ENCODE results near the gene LRRC52.

LRRC52 gene, protein sequence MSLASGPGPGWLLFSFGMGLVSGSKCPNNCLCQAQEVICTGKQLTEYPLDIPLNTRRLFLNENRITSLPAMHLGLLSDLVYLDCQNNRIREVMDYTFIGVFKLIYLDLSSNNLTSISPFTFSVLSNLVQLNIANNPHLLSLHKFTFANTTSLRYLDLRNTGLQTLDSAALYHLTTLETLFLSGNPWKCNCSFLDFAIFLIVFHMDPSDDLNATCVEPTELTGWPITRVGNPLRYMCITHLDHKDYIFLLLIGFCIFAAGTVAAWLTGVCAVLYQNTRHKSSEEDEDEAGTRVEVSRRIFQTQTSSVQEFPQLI

DNA sequence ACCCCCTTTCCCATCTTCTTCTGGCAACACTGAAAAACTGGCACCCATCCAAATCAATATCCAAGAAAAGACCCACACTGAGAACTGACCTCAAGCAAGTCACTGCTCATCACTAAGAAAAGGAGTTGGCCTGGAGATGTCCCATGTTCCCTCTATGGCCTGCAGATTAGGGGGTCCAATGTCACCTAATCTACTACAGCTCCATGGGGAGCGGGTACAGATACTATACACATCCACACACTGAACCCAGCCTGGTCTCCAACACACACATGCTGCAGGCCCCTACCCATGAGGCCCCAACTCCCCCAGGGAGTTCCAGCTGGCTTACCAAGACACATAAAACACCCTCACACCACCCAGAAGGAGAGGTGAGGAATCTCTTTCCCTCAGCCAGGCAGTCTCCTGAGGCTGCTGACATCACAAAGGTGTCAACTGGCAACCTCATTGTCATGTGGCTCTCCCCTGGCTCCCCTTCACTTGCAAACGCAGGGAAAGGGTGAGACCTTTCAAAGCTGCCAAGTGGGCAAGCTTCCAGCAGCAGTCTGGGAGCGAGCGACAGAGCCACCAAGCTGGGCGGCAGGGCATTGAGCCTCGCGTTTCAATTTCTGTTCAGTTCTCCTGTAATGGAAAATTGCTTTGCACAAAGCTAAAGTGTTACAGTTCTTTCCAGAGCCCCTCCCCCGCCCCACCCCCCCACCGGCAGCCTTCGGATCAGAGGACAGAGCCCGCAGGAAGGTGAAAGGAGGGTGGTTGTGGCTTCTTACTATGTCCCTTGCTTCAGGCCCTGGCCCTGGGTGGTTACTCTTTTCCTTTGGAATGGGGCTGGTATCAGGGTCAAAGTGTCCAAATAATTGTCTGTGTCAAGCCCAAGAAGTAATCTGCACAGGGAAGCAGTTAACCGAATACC lies at the start of gene LRRC52:
Gene LRRC52 (plus strand): TSS at position 469 of the 907 bp plus-strand sequence. CDS start 297 bp downstream, at position 766.
- no peak for DNase-seq

DNA sequence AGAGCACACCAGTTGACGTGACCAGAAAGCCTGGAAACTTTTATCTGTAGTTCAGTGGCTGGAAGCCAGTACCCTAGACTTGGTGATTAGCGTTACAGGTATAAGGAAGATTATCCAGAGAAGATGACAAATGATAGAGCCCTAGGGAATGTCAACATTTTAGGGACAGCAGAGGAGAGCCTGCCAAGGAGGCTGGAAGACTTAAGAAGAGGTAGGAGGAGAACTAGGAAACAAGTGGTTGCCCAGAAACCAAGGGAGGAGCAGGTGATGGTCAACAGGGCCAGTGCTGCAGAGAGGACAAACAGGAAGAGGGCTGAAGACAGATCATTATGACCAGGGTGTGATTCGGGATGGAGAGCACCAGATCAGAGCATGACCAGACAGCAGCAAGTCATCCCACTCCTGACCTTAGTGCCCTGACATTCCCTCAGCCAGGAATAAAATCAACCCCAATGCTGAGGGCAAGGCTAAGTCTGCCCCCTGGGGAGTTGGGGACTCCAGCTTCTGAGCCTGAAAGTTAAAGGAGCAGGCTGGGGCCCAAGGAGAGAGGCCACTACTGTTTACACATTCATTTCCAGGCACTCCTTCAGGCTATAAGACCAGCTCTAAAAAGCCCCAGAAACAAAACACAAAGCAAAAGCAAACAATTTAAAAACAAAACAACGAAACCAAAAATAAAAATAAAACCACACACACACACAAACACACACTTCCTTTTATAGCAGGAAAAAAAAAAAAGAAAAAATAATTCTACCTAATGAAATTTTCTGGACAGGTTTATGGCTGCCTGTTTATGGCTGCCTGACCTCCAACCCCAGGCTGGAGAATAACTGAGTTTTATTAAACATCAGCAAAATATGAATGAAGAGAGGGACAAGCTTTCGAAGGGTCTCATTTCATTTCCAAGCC lies 48.6 kb upstream of the LRRC52 start:
- DNase-seq = no peak

DNA sequence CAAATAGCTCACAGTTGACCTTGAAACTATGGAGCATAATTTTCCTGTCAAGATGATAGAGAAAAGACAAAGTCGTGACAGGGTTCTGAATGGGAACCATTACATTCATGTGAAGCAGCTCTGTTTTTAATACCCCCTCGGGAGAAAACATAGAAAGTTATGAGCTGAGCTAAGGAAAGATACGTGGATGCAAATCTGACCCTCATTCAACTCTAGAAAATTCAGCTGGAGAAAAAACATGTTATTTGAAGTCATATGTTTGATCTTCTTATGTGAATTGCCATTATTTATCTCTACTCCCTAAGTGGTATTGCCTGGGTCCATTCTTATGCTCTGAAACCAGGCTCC lies 48.0 kb upstream of the LRRC52 start:
- no peak for DNase-seq

DNA sequence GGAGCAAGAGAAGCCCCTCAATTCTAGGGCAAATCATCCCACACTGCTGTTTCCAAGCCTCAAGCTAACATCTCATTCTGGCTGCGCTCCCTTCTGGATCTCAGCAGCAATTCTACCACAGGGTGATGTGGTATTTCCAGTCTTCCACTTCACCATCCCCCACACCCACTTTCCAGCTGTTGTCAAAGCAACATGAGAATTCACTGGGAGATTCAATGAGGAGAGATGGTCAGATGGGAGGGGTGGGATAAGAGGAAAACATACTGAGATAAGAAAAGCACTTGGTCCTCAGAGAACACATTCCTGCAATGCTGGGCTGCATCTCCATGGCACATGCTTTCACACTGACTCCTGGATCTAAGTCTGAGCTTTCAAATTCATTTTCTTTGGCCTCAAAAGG lies 47.3 kb upstream of the LRRC52 start:
- DNase-seq = no peak

DNA sequence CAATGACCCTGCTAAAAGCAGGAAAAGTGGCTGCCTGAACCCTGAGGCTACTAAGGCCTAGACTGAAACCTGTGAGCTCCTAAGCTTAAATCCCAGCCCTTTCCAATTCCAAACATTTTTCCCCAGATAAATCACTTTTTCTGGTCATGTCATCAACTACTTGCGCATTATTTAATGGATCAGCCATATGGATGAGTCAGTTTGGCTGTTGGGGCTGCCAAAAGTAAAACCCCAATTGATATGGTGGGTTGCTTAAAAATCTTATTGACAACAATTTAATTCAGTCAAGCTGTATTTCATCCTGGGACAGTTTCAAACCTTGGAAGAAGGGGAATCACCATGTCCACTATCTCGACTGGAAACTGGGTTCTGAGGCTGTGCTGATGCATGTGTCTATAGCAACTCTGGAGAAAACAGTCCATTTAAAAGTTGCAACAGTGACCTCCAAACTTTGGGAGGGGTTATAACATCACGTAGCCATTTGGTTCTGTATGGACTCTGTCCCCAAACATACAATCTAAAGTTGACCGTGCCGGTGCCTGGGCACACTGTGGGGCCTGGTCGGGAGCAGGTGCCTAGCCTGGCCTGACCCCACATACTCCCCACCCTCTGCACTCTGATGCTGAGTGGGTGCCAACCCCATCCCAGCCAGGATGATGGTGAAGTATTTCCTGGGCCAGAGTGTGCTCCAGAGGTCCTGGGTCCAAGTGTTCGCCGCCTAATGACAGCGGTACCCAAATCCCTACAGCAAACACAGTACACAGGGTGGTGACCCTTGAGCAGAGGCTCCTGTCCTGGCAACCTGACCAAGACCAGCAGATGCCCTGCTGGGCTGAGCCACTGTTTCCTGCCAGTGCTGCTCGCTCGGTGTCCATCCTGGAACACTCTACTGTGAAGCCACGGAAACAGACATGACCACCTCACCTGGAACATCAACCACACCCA lies 46.5 kb upstream of the LRRC52 start:
- no peak for DNase-seq

DNA sequence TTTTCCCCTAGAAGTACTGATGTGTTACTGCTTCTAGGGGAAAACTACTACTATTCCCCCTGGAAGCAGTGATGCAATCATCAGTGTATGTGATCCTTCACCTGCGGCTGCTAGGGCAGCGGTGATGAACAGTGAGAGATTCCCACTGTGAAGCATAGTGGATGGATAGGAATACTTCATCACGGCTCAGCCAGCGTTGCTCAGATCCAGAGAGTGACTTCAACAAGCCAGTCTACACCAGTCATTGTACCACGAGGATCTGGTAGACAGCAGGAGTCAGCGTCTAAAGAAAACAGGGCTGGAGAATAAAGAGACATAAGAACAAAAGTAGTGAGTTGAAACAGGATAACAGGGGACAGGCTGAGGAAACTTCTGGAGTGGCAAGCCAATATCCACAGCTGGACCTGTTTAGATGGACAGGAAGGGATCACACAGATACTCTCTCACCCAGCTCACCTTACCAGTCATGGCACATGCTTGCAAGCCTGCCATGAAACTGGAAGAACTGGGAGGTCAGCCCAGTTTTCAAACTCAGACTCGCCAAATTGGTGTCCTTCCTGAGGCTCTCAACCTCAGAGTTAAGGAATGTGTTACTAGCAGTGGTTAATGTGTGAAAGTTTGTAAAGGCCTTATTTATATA lies 42.4 kb upstream of the LRRC52 start:
- DNase-seq = no peak

DNA sequence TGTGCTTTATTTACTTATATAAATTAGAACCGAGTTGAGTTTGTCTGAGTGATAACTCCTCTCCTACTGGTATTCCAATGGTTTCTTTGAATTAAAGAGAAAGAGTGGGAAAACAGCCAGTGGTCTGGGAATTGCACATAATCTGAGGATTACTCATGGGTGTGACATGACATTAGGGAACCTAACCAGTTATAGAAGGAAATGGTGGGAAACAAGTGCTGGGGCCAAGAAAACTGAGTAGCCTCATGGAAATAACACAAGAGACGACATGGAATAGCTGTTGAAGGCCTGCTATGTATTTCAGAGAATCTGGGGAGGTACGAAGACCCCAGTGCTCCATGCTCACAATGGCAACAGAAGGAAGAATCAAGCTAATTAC lies 41.8 kb upstream of the LRRC52 start:
- no peak for DNase-seq

DNA sequence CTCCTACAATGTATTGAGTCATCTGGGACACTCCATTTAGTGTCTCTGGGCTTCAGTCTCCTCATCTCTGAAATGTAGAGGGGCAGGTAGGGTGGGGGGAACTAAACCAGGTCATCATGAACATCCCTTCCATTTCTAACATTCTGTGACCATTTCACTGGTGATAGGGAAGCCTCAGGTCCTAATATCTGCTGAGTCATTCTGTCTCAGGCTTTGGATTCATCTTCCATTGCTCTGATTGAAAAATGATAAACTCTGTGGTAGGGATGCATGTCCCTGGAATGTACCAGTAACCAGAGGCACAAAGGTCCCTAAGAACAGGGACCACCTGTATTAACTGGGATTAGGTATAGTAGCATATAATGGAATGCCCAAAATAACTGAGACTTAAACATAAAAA lies 36.2 kb upstream of the LRRC52 start:
- DNase-seq = no peak

DNA sequence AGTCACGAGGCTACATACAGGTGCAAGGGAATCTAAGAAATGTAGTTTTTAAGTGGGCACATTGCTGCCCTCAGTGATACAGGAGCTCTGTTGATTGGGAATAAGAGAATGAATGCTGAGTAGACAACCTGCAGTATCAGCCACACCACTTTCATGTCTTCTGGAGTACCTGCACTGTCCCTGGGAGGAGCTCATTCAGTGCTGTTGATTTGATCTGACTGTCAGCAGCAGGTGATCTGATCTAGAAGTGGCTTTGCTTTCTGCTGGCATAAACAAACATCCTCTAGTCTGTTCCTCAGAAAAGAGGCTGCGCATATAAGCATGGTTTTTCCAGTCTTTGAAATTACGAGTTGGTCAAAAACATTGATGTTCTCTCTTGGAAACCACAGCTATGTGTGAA lies 35.5 kb upstream of the LRRC52 start:
- no peak for DNase-seq

DNA sequence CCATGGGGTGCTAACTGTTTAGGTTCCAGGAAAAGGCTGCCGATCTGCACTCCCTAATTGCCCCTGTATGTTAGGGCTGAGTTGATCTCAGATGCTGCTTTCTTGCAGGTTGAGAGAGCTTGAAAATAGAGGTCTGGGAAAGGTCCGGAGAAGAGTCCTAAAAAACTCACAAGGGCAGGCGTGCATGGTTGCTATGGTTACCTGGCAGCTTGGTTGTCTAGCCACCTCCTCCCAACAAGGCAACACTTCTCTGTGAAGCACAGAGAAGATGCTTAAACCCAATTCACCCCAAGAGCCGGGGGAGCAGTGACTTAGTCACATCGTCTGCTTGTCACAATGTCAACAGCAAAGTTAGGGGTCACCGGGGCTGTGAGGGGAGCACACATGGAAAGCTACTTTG lies 31.0 kb upstream of the LRRC52 start:
- DNase-seq = no peak

DNA sequence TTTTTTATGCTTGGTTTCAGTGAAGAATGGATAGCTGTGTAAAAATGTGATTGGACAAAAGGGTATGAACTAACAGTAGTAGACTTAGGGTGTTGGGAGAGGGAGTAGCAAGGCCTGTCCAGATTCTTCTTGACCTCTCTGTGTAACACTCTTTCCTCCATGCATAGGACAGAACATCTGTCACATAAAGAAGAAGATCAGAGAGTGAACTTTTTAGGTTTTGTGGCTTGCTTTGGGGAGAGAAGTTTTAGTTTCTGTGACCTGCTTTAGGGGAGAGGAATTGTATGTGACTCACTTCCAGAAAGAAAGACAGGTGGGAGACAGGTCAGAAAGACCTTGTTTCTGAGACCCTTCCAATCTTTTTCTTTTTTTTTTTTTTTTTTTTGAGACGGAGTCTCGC lies 27.3 kb upstream of the LRRC52 start:
- DNase-seq = no peak

DNA sequence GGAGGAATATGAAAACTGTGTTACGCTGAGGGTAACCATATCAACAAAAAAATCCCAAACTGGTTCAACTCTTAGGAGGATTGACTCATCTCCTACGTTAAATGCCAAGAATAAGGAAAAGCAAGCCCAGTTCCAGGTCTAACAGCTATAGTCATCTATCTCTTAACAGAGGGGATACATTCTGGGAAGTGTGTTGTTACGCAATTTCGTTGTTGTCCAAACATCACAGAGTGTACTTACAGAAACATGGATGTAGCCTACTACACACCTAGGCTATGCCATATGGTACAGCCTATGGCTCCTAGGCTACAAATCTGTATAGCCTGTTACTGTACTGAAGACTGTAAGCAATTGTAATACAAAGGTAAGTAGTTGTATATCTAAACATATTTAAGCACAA lies 23.2 kb upstream of the LRRC52 start:
- DNase-seq = no peak

DNA sequence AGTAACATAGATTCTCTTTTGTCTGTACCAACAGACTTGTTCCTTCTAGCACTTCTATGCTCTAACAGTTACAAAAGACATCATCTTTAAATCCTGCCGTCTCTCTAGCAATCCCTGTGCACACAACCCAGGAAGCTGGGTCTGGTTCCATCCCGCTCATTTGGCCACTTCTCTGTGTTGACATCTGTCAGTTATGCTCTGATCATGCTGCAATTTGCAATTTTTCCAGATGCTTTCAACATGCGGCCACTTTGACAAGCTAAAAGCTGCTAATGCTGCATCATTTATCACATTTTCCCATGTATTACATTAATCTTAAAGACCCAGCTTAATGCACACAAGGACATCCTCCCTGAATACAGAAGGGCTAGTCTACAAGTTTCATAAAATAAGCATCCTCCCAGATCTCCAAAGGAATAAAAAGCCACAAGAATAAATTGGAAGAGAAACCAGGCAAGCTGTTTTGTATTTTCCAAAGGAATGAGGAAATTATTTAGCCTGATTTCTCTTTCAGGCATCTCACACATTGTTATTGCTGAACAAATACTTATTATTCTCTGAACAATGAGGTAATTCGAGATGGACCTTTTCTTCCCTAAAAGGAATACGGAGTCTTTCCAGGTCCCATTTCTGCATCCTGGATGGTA lies 19.0 kb upstream of the LRRC52 start:
- DNase-seq = no peak

DNA sequence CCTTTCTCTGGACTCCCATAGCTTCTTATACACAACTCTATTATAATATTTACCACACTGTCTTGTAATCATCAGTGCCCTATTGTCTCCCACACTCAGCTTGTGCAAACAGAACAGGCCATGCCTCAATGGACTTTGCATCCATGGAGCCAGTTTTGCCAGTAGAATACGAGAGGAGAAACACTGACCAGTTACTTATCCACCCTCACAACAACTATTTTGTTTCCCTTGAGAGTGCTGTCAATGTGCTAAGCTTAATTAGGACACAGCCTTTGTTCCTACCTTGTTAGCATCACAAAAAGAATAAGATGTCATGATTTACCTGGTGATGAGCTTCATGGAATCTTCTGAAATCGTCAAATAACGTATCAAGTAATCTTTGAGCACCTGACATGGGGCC lies 18.1 kb upstream of the LRRC52 start:
- no peak for DNase-seq

DNA sequence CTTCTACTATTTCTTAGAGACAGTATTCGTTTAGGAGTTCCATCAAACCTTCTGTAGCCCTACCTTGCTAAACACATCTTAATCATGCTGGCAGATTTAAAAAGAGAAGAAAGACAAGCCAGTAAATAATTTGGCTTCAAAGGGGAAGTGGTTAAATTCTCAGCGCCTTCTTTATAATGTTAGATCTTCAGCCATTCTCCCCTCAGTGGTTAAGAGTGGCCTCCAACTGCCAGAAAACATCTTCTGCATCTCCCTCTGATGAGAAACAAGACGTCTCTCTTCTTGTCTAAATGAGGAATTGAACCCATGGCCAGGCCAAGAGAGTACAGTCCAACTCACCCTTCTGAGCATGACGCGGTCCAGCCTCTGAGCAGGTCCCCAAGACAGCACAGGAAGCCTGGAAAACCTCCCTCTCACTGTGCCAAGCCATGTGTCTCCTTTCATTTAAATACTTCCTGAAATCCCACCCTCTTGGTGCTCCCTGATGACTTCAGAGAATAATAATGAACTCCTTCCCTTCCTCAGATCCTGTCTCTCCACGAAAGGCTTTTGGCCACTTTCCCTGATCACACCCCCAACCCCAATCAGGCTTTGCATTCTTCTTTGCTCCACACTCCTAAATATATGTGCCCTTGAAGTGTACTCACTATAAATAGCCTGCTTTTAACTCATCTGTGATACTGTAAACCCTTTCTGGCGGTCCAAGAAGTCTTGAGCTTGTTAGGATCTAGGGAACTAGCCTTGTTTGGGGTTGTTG lies 16.4 kb upstream of the LRRC52 start:
- no peak for DNase-seq

DNA sequence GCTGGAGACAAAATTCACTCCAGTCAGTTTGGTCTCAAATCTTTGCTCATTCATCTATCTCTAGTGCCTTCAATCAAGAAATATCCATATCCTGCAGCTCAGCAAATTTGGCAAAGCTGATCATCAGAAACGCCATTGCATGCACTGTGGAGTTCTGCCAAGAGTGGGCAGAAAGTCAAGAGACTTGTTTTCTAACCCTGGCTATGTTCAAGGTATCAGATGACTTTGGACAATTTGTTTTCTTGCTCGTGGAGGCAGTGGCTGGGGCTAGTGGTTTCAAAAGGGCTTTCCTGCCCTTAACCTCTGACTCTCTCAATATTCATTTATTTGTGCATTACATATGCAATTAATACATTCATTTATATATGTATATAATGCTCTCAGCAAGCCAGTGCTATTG lies 12.8 kb upstream of the LRRC52 start:
- no peak for DNase-seq

DNA sequence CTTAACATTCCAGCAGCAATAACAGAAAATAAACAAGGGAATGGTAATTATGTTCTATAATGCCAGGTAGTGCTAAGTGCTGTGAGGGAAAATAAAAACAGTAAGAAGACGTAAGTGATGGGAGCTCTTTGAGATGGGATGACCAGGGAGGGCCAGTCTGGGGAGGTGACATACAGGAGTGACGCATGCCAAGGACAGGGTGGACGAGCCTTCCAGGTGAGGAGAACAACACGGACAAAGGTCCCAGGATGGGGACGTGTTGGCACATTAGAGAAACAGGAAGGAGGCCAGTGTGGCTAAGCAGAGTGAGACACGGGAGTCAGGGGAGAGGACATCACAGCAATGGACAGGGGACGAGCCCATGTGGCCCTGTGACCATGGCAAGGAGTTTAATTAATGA lies 11.7 kb upstream of the LRRC52 start:
- DNase-seq = no peak

DNA sequence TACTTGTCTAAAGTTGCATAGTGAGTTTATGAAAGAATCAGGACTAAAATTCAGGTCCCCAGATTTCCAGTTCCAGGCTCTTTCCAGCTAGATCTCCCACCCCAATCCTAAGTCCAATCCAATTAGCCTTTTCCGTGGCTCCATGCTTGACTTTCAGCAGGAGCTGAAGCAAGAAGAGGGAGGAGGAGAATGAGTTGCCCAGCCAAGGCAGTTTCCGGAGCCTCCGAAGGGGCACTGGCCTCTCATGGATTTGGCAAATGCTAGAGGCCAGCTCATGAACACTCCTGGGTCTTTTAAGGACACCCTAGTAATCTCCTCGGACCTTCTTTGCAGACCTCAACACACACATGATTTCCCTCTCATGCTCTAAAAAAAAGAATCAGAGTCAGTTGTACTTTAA lies 10.5 kb upstream of the LRRC52 start:
- no peak for DNase-seq

DNA sequence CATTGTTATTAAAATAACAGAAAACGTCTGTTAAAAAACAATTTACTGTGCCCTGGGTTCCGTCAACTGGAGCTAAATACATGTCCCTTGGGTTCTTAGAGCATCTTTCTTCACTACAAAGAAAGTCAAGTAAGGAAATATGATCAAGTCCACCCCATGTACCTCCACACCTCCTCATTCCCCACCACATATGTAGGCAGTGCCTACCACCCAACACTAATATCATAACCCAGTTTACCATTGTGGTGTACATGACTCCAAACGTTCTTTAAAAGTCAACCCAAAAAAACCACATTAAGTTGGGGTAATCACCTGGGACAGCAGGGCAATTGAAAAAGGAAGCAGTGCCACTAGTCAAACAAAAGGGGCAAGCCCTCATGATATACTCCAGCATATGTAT lies 7.8 kb upstream of the LRRC52 start:
- DNase-seq = no peak

DNA sequence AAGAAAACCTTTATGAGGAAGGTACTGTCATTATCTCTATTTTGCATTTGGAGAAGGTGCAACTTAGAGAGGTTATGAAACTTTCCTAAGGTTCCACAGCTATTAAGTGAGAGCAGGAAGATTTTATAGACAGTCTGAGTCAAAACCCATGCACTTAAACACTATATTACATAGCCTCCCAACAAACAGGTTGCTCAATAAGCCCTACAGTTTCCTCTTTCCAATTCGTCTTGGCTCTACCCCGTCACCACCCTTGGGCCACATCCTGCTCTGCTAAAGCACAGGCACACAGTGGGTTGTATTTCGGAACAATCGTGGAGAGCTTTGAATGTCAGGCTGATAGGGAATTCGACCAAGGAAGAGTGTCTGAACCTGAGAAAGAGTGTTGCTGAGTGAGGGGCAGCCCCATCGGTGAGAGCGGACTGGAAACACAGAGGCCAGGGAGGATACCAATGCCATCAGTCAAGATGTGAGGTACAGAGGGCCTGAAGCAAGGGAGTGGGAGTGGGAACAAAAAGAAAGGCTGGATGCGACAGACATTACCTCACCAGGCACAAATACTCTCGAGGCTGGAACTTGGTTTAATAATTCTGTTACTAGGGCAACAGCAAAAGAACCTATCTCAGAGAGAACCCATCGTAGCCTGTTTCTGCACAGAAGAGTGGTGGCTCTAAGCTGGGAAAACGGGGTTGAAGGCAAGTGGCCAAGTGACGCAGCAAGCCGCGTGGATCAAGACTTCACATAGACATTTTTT lies 6.3 kb upstream of the LRRC52 start:
- no peak for DNase-seq
